DOHH2 (cell line): ENCODE results near the gene CCHCR1.

ENCODE experiments used
- H3F3A ChIP-seq: fragments of 200-600 bp; sonication (generic), shearing (Covaris generic); 2 replicates; pipeline ENCODE4 v1.6.0; 2016; ENCODE audit warnings: antibody characterized with exemption, mild to moderate bottlenecking; ENCODE audit not compliant: control insufficient read depth, insufficient read depth
- H3K27ac ChIP-seq: fragments of 200-600 bp; sonication (generic); 2 replicates; pipeline ENCODE4 v1.5.1; 2014; ENCODE audit warnings: low read depth, mild to moderate bottlenecking, low read length, moderate library complexity
- H3K27me3 ChIP-seq: fragments of 200-600 bp; sonication (generic); 2 replicates; pipeline ENCODE4 v1.6.1; 2014; ENCODE audit warnings: mild to moderate bottlenecking, low read length, mixed read lengths; ENCODE audit not compliant: control insufficient read depth
- H3K36me3 ChIP-seq: fragments of 200-600 bp; sonication (generic); 2 replicates; pipeline ENCODE4 v1.6.1; 2014; ENCODE audit warnings: mild to moderate bottlenecking, low read length, moderate library complexity, mixed read lengths; ENCODE audit not compliant: control insufficient read depth
- H3K4me1 ChIP-seq: fragments of 200-600 bp; sonication (generic); 2 replicates; pipeline ENCODE4 v1.6.1; 2014; ENCODE audit warnings: mild to moderate bottlenecking, low read length, mixed read lengths; ENCODE audit not compliant: control insufficient read depth
- H3K4me2 ChIP-seq: fragments of 200-600 bp; sonication (generic); 2 replicates; pipeline ENCODE4 v1.6.0; 2014; ENCODE audit warnings: mild to moderate bottlenecking, low read length, moderate library complexity
- H3K4me3 ChIP-seq: fragments of 200-600 bp; sonication (generic); 2 replicates; pipeline ENCODE4 v1.5.1; 2014; ENCODE audit warnings: mild to moderate bottlenecking, low read length, mixed read lengths
- H3K79me2 ChIP-seq: fragments of 200-600 bp; sonication (generic); 2 replicates; pipeline ENCODE4 v1.6.1; 2014; ENCODE audit warnings: mild to moderate bottlenecking, low read length, mixed read lengths; ENCODE audit not compliant: control insufficient read depth
- H3K9me2 ChIP-seq: fragments of 200-600 bp; sonication (generic); replicated peaks from 2 replicates; pipeline ENCODE4 v1.6.1; 2014; ENCODE audit warnings: mild to moderate bottlenecking, low read length, mixed read lengths; ENCODE audit not compliant: control insufficient read depth
- H3K9me3 ChIP-seq: fragments of 200-600 bp; sonication (generic); 2 replicates; pipeline ENCODE4 v1.6.1; 2014; ENCODE audit warnings: antibody characterized with exemption, low read length, mixed read lengths; ENCODE audit not compliant: control insufficient read depth, insufficient read depth
- H4K20me1 ChIP-seq: fragments of 200-600 bp; sonication (generic); 2 replicates; pipeline ENCODE4 v1.6.0; 2014; ENCODE audit warnings: low read depth, mild to moderate bottlenecking, antibody characterized with exemption, low read length, moderate library complexity; ENCODE audit not compliant: control insufficient read depth, insufficient read depth
- EZH2phosphoT487 ChIP-seq: fragments of 200-600 bp; sonication (generic); IDR thresholded peaks from 2 replicates; pipeline ENCODE4 v1.6.1; 2017; ENCODE audit warnings: borderline replicate concordance, mild to moderate bottlenecking, antibody characterized with exemption, low read length, moderate library complexity, mixed read lengths
- TF ChIP-seq, protein P1 (sequence below): fragments of 200-600 bp; sonication (generic); IDR thresholded peaks from one replicate; pipeline ENCODE4 v1.5.1; 2014; ENCODE audit warnings: antibody characterized with exemption, mild to moderate bottlenecking, low read depth, low read length; ENCODE audit not compliant: poor library complexity, severe bottlenecking

The CCHCR1 gene

DNA sequence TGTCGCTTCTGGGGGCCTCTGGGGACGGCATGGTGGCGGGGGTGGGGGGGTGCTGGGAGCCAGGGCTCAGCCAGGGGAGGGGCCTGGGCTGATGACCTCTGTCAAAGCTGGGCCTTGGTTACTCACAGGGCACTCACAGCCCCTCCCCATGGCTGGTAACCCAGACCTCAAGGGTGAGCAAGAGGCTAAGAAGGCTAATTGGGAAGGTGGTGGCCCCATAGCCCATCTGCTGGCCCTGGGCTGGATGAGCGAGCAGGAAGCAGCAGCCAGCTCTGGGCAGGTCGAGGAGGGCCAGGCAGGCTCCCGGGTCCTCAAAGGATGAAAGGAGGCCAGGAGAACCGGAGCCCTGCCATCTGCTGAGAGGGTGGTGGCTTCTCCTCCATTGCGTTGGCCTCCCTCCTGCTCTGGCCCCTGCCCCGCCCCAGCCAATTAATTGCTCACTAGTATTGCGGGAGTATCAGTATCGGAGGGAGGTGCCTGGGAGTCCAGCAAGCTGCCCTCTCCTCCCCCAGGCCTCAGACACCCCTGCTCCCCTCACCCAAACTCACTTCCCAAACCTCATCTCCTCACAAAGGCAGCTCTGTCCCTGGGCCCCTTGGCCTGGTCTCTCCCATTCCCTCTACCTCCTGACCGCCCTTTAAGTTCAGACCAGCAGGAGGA lies 36.3 kb downstream of the CCHCR1 start:
- H3K27ac ChIP-seq = no peak overlapping the region
- no peaks in the 10 kb centered on the region for H3K79me2 ChIP-seq
- no peaks in the 10 kb centered on the region; the same call in 1 of the 2 replicates for H3K27me3 ChIP-seq
- H3K4me2 ChIP-seq = no peak overlapping the region
- H3F3A ChIP-seq = no peaks in the 10 kb centered on the region
- no peaks in the 10 kb centered on the region for H3K36me3 ChIP-seq
- no peak overlapping the region for H3K4me3 ChIP-seq
- H3K9me3 ChIP-seq = no peaks in the 10 kb centered on the region
- no peak for TF ChIP-seq EZH2phosphoT487
- TF ChIP-seq, protein P1, sequence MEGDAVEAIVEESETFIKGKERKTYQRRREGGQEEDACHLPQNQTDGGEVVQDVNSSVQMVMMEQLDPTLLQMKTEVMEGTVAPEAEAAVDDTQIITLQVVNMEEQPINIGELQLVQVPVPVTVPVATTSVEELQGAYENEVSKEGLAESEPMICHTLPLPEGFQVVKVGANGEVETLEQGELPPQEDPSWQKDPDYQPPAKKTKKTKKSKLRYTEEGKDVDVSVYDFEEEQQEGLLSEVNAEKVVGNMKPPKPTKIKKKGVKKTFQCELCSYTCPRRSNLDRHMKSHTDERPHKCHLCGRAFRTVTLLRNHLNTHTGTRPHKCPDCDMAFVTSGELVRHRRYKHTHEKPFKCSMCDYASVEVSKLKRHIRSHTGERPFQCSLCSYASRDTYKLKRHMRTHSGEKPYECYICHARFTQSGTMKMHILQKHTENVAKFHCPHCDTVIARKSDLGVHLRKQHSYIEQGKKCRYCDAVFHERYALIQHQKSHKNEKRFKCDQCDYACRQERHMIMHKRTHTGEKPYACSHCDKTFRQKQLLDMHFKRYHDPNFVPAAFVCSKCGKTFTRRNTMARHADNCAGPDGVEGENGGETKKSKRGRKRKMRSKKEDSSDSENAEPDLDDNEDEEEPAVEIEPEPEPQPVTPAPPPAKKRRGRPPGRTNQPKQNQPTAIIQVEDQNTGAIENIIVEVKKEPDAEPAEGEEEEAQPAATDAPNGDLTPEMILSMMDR = no peak
- no peaks in the 10 kb centered on the region for H3K9me2 ChIP-seq
- no peaks in the 10 kb centered on the region for H3K4me1 ChIP-seq
- no peaks in the 10 kb centered on the region for H4K20me1 ChIP-seq

DNA sequence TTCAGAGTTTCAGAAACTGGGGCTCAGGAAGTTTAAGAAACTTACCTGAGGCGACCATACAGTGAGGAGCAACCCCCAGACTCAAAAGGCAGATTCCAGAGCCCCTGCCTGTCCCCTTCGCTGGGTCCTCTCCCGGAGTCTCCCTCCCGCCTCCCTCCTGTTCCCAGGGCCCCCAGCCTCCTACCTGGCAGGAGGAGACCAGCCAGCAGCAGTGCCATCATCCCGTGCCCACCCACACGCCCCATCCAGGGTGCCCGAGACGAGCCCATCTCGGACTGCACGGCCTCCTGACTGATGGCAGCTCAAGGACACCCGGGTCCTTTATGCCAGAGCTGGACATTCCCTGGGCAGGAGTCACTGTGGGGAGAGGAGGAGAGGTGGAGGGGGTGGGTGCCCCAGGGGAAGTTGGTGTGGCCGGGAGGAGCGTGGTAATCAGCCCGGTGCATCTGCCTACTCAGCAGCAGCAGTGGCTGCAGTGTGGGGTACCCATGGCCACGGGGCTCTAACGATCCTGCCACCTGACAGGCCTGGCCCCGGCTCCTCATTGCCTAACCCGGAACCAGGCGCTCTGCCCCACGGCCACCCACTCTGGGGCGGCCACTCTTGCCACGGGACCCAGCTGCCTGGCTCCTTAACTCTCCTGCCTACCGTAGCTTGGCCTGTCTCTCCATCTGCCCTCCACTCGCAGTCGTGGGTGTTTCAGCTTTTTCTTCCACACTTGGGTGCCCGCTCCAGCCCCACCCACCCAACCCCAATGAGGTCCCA lies 37.3 kb downstream of the CCHCR1 start, which contains the start of gene CDSN:
TSS of gene CDSN (minus strand) at position 296 of the 765 bp plus-strand sequence. CDS start at position 269, 27 bp downstream.
- no peaks in the 10 kb centered on the region for H3K79me2 ChIP-seq
- no peaks in the 10 kb centered on the region for H3K9me2 ChIP-seq
- H3K4me1 ChIP-seq = no peaks in the 10 kb centered on the region
- no peak within 1 kb of the TSS for H3K4me3 ChIP-seq
- no peaks in the 10 kb centered on the region for H3K9me3 ChIP-seq
- H3K27ac ChIP-seq = no peak within 1 kb of the TSS
- no peaks in the 10 kb centered on the region for H3F3A ChIP-seq
- no peaks in the 10 kb centered on the region for H3K36me3 ChIP-seq
- no peaks in the 10 kb centered on the region for H4K20me1 ChIP-seq
- TF ChIP-seq, protein P1 = no peak
- TF ChIP-seq EZH2phosphoT487 = no peak
- peaks cover 3% of the 10 kb centered on the region; the same call in 1 of the 2 replicates for H3K27me3 ChIP-seq
- H3K4me2 ChIP-seq = no peak within 1 kb of the TSS

DNA sequence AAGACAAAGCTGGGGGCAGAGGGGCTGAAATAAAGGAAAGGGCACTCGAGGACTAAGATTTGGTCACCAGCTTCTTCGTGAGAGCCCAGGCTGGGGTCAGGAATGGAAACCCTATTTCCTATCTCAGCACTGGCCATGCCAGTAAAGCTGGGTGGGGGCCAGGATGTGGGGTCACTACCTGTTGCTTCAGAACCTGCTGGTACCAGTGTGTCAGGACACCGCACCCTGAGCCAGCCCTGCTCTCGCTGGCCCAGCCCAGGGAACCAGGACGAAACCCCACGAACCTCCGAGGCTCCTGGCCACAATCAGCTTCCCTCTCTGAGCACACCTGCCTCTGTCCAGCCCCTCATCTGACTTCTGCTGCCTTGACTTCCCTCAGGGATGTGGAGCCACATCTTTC lies 39.4 kb downstream of the CCHCR1 start:
- Histone ChIP-seq H3K27me3 (peaks cover 8% of the 10 kb centered on the region; the same call in 1 of the 2 replicates), H3K9me2 (no peaks in the 10 kb centered on the region), H3K9me3 (no peaks in the 10 kb centered on the region), H3K36me3 (no peaks in the 10 kb centered on the region), H3K79me2 (no peaks in the 10 kb centered on the region), H3K4me1 (no peaks in the 10 kb centered on the region), H3K27ac (no peak overlapping the region), H3K4me3 (no peak overlapping the region), H3K4me2 (no peak overlapping the region), H4K20me1 (no peaks in the 10 kb centered on the region), H3F3A (no peaks in the 10 kb centered on the region)
- TF ChIP-seq, protein P1 = no peak
- no peak for TF ChIP-seq EZH2phosphoT487
